ENCODE measurements around the gene ZNF678.
"Not testable (repeated sequence)": the region's sequence is repeated elsewhere in the genome, so short reads cannot be mapped to it uniquely, and the experiment has no call there.

GRCh38 chr1:227606271-227606670, 42.9 kb downstream of the ZNF678 start:
- TF ChIP-seq U2AF2 (optimal IDR thresholded peaks at IDR 0.05; ENCODE audit: low read depth, low read length); MYBL2 (IDR thresholded peaks at IDR 0.05; ENCODE audit: low read depth); MYBL2 (CRISPR knock-in tag; IDR thresholded peaks at IDR 0.05; ENCODE audit: borderline replicate concordance); POLR2AphosphoS5 (IDR thresholded peaks at IDR 0.05; ENCODE audit: control insufficient read depth, insufficient read depth, low read depth, low read length); EP300 (IDR thresholded peaks at IDR 0.05; ENCODE audit: low read length): not testable (repeated sequence)

Measured in K562 (cell line).